ENCODE data around the gene ADAT2. TPM values are rescaled to one million over a fixed set of nuclear protein-coding genes. Genes with fewer than 3 reads are reported as not detected.
A peak's percentile ranks its signal among the peaks of the same experiment; 100 is the strongest.

Gene ADAT2
- total and polyA plus RNA-seq, 2 of the 13 experiments (the other 11 are each of a cell fraction or from before 2014, with no cell fraction given): 10.5 to 18.3 TPM

DNA sequence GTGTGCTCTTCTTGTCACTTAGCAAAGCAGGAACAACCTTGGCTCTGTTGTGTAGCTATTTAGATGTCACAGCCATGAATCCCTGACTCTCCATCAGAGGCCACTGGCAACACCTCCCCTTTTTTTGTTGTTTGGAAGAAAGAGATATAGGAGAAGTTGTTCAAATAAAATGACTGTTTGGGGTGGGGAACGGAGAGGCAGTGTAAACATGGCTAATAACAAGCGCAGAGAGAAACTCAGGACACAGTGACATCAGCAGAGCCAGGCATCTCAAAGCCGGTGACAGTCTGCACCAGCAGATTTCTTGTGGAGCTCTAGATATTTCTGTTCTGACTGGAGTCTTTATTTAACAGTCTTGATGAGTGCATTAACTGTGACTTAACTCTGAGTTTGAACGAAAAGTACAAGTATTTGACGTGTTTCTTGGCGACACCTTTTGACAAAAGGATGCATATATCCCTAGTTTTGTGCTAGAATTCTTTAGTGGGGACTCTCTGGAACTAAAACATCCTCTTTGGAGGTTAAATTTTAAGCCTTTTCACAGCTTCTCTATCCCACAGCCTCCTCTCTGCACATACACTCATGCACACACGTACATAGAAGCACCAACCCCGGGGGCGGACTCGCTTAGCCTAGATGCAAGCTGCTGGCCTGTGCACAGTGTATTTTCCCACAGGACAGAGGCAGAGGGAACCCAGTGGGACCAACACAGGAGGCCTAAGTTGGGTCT lies 53.8 kb downstream of the ADAT2 start (continued):
- TF ChIP-seq, protein P1, sequence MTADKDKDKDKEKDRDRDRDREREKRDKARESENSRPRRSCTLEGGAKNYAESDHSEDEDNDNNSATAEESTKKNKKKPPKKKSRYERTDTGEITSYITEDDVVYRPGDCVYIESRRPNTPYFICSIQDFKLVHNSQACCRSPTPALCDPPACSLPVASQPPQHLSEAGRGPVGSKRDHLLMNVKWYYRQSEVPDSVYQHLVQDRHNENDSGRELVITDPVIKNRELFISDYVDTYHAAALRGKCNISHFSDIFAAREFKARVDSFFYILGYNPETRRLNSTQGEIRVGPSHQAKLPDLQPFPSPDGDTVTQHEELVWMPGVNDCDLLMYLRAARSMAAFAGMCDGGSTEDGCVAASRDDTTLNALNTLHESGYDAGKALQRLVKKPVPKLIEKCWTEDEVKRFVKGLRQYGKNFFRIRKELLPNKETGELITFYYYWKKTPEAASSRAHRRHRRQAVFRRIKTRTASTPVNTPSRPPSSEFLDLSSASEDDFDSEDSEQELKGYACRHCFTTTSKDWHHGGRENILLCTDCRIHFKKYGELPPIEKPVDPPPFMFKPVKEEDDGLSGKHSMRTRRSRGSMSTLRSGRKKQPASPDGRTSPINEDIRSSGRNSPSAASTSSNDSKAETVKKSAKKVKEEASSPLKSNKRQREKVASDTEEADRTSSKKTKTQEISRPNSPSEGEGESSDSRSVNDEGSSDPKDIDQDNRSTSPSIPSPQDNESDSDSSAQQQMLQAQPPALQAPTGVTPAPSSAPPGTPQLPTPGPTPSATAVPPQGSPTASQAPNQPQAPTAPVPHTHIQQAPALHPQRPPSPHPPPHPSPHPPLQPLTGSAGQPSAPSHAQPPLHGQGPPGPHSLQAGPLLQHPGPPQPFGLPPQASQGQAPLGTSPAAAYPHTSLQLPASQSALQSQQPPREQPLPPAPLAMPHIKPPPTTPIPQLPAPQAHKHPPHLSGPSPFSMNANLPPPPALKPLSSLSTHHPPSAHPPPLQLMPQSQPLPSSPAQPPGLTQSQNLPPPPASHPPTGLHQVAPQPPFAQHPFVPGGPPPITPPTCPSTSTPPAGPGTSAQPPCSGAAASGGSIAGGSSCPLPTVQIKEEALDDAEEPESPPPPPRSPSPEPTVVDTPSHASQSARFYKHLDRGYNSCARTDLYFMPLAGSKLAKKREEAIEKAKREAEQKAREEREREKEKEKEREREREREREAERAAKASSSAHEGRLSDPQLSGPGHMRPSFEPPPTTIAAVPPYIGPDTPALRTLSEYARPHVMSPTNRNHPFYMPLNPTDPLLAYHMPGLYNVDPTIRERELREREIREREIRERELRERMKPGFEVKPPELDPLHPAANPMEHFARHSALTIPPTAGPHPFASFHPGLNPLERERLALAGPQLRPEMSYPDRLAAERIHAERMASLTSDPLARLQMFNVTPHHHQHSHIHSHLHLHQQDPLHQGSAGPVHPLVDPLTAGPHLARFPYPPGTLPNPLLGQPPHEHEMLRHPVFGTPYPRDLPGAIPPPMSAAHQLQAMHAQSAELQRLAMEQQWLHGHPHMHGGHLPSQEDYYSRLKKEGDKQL (CRISPR knock-in tag; IDR thresholded peaks at IDR 0.05; ENCODE audit: low read depth): peak; percentile 78
- TF ChIP-seq, protein P2, sequence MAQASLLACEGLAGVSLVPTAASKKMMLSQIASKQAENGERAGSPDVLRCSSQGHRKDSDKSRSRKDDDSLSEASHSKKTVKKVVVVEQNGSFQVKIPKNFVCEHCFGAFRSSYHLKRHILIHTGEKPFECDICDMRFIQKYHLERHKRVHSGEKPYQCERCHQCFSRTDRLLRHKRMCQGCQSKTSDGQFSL (CRISPR knock-in tag; IDR thresholded peaks at IDR 0.05): no peak
- TF ChIP-seq ZFP62 (CRISPR knock-in tag; IDR thresholded peaks at IDR 0.05) (no peak), KLF16 (CRISPR knock-in tag; IDR thresholded peaks at IDR 0.05) (peak in 1 of 2 experiments; percentile 47; a peak in 1 of 4 replicates), ZSCAN29 (CRISPR knock-in tag; conservative IDR thresholded peaks at IDR 0.05) (0 out of 2 replicates have a peak, but pooled peaks have one; percentile 7), ZNF780A (CRISPR knock-in tag; IDR thresholded peaks at IDR 0.05) (peak; percentile 82; the same call in 1 of the 2 replicates), PRPF4 (IDR thresholded peaks at IDR 0.05; ENCODE audit: low read depth, low read length, poor library complexity, severe bottlenecking) (no peak)
- TF ChIP-seq, protein P3, sequence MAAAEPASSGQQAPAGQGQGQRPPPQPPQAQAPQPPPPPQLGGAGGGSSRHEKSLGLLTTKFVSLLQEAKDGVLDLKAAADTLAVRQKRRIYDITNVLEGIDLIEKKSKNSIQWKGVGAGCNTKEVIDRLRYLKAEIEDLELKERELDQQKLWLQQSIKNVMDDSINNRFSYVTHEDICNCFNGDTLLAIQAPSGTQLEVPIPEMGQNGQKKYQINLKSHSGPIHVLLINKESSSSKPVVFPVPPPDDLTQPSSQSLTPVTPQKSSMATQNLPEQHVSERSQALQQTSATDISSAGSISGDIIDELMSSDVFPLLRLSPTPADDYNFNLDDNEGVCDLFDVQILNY (CRISPR knock-in tag; conservative IDR thresholded peaks at IDR 0.05): no peak
- TF ChIP-seq, protein P4, sequence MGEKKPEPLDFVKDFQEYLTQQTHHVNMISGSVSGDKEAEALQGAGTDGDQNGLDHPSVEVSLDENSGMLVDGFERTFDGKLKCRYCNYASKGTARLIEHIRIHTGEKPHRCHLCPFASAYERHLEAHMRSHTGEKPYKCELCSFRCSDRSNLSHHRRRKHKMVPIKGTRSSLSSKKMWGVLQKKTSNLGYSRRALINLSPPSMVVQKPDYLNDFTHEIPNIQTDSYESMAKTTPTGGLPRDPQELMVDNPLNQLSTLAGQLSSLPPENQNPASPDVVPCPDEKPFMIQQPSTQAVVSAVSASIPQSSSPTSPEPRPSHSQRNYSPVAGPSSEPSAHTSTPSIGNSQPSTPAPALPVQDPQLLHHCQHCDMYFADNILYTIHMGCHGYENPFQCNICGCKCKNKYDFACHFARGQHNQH (CRISPR knock-in tag; IDR thresholded peaks at IDR 0.05): 0 out of 2 replicates have a peak, but pooled peaks have one; percentile 36
- TF ChIP-seq, protein P5, sequence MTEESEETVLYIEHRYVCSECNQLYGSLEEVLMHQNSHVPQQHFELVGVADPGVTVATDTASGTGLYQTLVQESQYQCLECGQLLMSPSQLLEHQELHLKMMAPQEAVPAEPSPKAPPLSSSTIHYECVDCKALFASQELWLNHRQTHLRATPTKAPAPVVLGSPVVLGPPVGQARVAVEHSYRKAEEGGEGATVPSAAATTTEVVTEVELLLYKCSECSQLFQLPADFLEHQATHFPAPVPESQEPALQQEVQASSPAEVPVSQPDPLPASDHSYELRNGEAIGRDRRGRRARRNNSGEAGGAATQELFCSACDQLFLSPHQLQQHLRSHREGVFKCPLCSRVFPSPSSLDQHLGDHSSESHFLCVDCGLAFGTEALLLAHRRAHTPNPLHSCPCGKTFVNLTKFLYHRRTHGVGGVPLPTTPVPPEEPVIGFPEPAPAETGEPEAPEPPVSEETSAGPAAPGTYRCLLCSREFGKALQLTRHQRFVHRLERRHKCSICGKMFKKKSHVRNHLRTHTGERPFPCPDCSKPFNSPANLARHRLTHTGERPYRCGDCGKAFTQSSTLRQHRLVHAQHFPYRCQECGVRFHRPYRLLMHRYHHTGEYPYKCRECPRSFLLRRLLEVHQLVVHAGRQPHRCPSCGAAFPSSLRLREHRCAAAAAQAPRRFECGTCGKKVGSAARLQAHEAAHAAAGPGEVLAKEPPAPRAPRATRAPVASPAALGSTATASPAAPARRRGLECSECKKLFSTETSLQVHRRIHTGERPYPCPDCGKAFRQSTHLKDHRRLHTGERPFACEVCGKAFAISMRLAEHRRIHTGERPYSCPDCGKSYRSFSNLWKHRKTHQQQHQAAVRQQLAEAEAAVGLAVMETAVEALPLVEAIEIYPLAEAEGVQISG (CRISPR knock-in tag; IDR thresholded peaks at IDR 0.05): peak; percentile 51; the same call in 1 of the 2 replicates
- TF ChIP-seq, protein P6, sequence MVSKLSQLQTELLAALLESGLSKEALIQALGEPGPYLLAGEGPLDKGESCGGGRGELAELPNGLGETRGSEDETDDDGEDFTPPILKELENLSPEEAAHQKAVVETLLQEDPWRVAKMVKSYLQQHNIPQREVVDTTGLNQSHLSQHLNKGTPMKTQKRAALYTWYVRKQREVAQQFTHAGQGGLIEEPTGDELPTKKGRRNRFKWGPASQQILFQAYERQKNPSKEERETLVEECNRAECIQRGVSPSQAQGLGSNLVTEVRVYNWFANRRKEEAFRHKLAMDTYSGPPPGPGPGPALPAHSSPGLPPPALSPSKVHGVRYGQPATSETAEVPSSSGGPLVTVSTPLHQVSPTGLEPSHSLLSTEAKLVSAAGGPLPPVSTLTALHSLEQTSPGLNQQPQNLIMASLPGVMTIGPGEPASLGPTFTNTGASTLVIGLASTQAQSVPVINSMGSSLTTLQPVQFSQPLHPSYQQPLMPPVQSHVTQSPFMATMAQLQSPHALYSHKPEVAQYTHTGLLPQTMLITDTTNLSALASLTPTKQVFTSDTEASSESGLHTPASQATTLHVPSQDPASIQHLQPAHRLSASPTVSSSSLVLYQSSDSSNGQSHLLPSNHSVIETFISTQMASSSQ (IDR thresholded peaks at IDR 0.05; ENCODE audit: low read depth): 0 out of 2 replicates have a peak, but pooled peaks have one; percentile 36
- TF ChIP-seq, protein P6 (CRISPR knock-in tag; IDR thresholded peaks at IDR 0.05; ENCODE audit: borderline replicate concordance): no peak
